Endothelial cell of umbilical vein (primary cell): Measurements from ENCODE around the gene TMEM40.

Source experiments
- FOS ChIP-seq: IDR thresholded peaks from 2 replicates; pipeline ENCODE4 v1.6.1; 2011; ENCODE audit warnings: mild to moderate bottlenecking, low read length, moderate library complexity, borderline replicate concordance; ENCODE audit not compliant: insufficient read depth
- POLR2A ChIP-seq: IDR thresholded peaks from 2 replicates; pipeline ENCODE4 v1.6.1; 2012; ENCODE audit warnings: low read depth, mild to moderate bottlenecking, control low read depth, low read length
- TF ChIP-seq, protein P1 (sequence below), 2 donors: IDR thresholded peaks; 1 replicate in 1 of 2; 2 replicates in 1 of 2; pipeline ENCODE4 v1.5.1; 2011; ENCODE audit warnings: low read length in 2 of 2, mild to moderate bottlenecking in 2 of 2, moderate library complexity in 2 of 2, control low read depth in 1 of 2, inconsistent platforms in 1 of 2, low read depth in 1 of 2; ENCODE audit not compliant: insufficient read depth in 1 of 2; ENCODE audit errors: extremely low read depth in 1 of 2

DNA sequence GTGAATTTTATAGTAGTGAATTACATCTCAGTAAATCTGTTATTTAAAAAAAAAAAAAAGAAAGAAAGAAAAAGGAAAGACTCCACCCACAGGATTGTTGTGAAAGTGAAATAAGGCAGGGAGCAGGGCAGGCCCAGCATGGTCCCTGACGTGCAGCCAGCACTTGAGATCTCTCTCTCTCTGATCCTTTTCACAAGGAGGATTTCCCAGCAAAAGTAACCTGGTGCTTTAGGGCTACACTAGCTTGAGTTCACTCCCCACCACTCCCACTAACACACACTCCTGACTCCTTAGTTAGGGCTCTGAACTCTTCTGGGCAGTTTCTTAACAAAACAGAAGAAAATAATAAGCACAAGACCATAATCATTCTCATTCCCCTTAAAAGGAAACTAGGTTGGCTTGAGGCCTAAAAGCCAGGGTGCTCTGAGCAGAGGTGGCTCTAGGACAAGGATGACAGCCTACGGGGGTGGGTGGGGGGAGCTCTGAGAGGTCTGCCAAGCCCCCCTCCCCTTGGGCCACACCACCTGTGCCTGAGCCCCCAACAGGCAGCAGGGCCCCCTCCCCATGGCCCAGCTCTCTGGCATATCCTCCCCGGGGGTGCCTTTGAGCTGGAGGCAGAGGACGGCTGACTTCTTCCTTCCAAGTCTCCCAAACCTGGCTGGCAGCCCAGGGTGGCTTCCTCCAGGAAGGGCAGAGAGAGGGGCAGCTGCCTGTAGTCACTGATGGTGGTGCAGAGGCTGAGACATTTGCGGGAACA lies 856 bp downstream of the TMEM40 start:
- TF ChIP-seq POLR2A (no peak), FOS (no peak)
- TF ChIP-seq, protein P1, sequence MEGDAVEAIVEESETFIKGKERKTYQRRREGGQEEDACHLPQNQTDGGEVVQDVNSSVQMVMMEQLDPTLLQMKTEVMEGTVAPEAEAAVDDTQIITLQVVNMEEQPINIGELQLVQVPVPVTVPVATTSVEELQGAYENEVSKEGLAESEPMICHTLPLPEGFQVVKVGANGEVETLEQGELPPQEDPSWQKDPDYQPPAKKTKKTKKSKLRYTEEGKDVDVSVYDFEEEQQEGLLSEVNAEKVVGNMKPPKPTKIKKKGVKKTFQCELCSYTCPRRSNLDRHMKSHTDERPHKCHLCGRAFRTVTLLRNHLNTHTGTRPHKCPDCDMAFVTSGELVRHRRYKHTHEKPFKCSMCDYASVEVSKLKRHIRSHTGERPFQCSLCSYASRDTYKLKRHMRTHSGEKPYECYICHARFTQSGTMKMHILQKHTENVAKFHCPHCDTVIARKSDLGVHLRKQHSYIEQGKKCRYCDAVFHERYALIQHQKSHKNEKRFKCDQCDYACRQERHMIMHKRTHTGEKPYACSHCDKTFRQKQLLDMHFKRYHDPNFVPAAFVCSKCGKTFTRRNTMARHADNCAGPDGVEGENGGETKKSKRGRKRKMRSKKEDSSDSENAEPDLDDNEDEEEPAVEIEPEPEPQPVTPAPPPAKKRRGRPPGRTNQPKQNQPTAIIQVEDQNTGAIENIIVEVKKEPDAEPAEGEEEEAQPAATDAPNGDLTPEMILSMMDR (IDR thresholded peaks at IDR 0.05; ENCODE audit: extremely low read depth in 1 of 2, insufficient read depth in 1 of 2, low read depth in 1 of 2, low read length in 2 of 2) = no peak
